Osteoblast (primary cell): Measurements from ENCODE around the gene CHST15. TPM values are rescaled to one million over a fixed set of nuclear protein-coding genes. Genes with fewer than 3 reads are reported as not detected.
A peak's percentile ranks its signal among the peaks of the same experiment; 100 is the strongest.

Experiments
- DNase-seq: peaks from one replicate; pipeline ENCODE4 v3.0.0; 2011; ENCODE audit warnings: low spot score, mixed read lengths; ENCODE audit not compliant: insufficient read length; ENCODE audit errors: missing footprints
- H2AFZ ChIP-seq: 2 replicates; pipeline ENCODE4 v1.6.0; 2011; ENCODE audit warnings: mild to moderate bottlenecking, low read length
- H3K27ac ChIP-seq: 2 replicates; pipeline ENCODE4 v1.5.1; 2011; ENCODE audit warnings: mild to moderate bottlenecking, low read depth, low read length, moderate library complexity
- H3K27me3 ChIP-seq: 2 replicates; pipeline ENCODE4 v1.6.0; 2012; ENCODE audit warnings: mild to moderate bottlenecking, control low read depth, inconsistent platforms, low read length, moderate library complexity; ENCODE audit not compliant: insufficient read depth
- H3K36me3 ChIP-seq: 2 replicates; pipeline ENCODE4 v1.5.1; 2011; ENCODE audit warnings: mild to moderate bottlenecking, low read length, control low read depth, moderate library complexity; ENCODE audit not compliant: insufficient read depth
- H3K4me1 ChIP-seq: 2 replicates; pipeline ENCODE4 v1.5.1; 2011; ENCODE audit warnings: mild to moderate bottlenecking, low read length, control low read depth, moderate library complexity; ENCODE audit not compliant: insufficient read depth
- H3K4me2 ChIP-seq: 2 replicates; pipeline ENCODE4 v1.6.0; 2011; ENCODE audit warnings: mild to moderate bottlenecking, low read length; ENCODE audit not compliant: insufficient read depth
- H3K4me3 ChIP-seq: fragments of 200-600 bp; sonication (generic); 3 replicates; pipeline ENCODE4 v1.5.1; 2012; ENCODE audit warnings: mild to moderate bottlenecking, low read length, inconsistent platforms; ENCODE audit not compliant: insufficient read depth
- H3K79me2 ChIP-seq: 2 replicates; pipeline ENCODE4 v1.6.0; 2012; ENCODE audit warnings: mild to moderate bottlenecking, low read length, control low read depth, inconsistent platforms; ENCODE audit not compliant: insufficient read depth
- H3K9me3 ChIP-seq: 2 replicates; pipeline ENCODE4 v1.5.1; 2011; ENCODE audit warnings: low read depth, low read length, control low read depth
- H4K20me1 ChIP-seq: 2 replicates; pipeline ENCODE4 v1.6.0; 2012; ENCODE audit warnings: mild to moderate bottlenecking, low read length, control low read depth; ENCODE audit not compliant: insufficient read depth
- CTCF ChIP-seq: IDR thresholded peaks from 2 replicates; pipeline ENCODE4 v1.5.1; 2011; ENCODE audit warnings: mild to moderate bottlenecking, low read depth, low read length, moderate library complexity; ENCODE audit errors: extremely low read depth
- total RNA-seq: library from RNA; depleted of rRNA; stranded (reverse); fragments of >200 nt; gene quantifications from 2 replicates; pipeline ENCODE4 v1.2.3, GENCODE V29; 2012

Gene CHST15
- total RNA-seq, 1 donor: 22.8 TPM

- Histone ChIP-seq H2AFZ (no peak overlapping the region), H3K4me2 (no peak overlapping the region), H3K27me3 (no peaks in the 10 kb centered on the region), H3K36me3 (no peaks in the 10 kb centered on the region), H3K79me2 (no peaks in the 10 kb centered on the region), H3K4me1 (peaks cover 3% of the 10 kb centered on the region), H4K20me1 (no peaks in the 10 kb centered on the region), H3K27ac (no peak overlapping the region), H3K4me3 (no peak overlapping the region), H3K9me3 (no peaks in the 10 kb centered on the region)
- peak; percentile 76 for DNase-seq
- TF ChIP-seq CTCF: peak; percentile 53
Observed at GRCh38 chr10:124025660-124026588, 67.5 kb downstream of the CHST15 start.

GRCh38 chr10:124025152-124025551 is 68.2 kb downstream of the CHST15 start:
- no peak overlapping the region for H3K4me3 ChIP-seq
- peaks cover 3% of the 10 kb centered on the region for H3K4me1 ChIP-seq
- H4K20me1 ChIP-seq: no peaks in the 10 kb centered on the region
- H3K27ac ChIP-seq: no peak overlapping the region
- no peaks in the 10 kb centered on the region for H3K27me3 ChIP-seq
- no peaks in the 10 kb centered on the region for H3K79me2 ChIP-seq
- DNase-seq: peak; percentile 76
- no peak overlapping the region for H3K4me2 ChIP-seq
- H3K9me3 ChIP-seq: no peaks in the 10 kb centered on the region
- TF ChIP-seq CTCF: no peak
- no peak overlapping the region for H2AFZ ChIP-seq
- H3K36me3 ChIP-seq: no peaks in the 10 kb centered on the region

- H3K4me1 ChIP-seq: peaks cover 3% of the 10 kb centered on the region
- peak; percentile 66 for DNase-seq
- H3K4me3 ChIP-seq: no peak overlapping the region
- H3K4me2 ChIP-seq: no peak overlapping the region
- H3K36me3 ChIP-seq: no peaks in the 10 kb centered on the region
- H3K27ac ChIP-seq: no peak overlapping the region
- no peaks in the 10 kb centered on the region for H4K20me1 ChIP-seq
- no peaks in the 10 kb centered on the region for H3K79me2 ChIP-seq
- no peaks in the 10 kb centered on the region for H3K9me3 ChIP-seq
- H3K27me3 ChIP-seq: no peaks in the 10 kb centered on the region
- no peak overlapping the region for H2AFZ ChIP-seq
- no peak for TF ChIP-seq CTCF
Observed at GRCh38 chr10:124022066-124022465, 71.3 kb downstream of the CHST15 start.

- no peak overlapping the region for H3K27ac ChIP-seq
- H3K4me1 ChIP-seq: peaks cover 3% of the 10 kb centered on the region
- no peaks in the 10 kb centered on the region for H3K36me3 ChIP-seq
- no peak overlapping the region for H2AFZ ChIP-seq
- no peaks in the 10 kb centered on the region for H3K79me2 ChIP-seq
- H3K4me2 ChIP-seq: no peak overlapping the region
- no peaks in the 10 kb centered on the region for H3K9me3 ChIP-seq
- DNase-seq: peak; percentile 57
- no peaks in the 10 kb centered on the region for H3K27me3 ChIP-seq
- no peaks in the 10 kb centered on the region for H4K20me1 ChIP-seq
- no peak for TF ChIP-seq CTCF
- no peak overlapping the region for H3K4me3 ChIP-seq
Observed at GRCh38 chr10:124020981-124021815, 72.2 kb downstream of the CHST15 start.
